ENCODE data around the gene PPFIA1. TPM values are rescaled to one million over a fixed set of nuclear protein-coding genes. Genes with fewer than 3 reads are reported as not detected.

The PPFIA1 gene
- total RNA-seq, 1 experiment from 2014 or later, result 63.4 TPM

- H3K36me3 Mint-ChIP-seq (ENCODE audit: insufficient read depth in 1 of 3, low read depth in 3 of 3), result peaks cover 21 to 34% (median 31%) of the 10 kb centered on the region in 3 experiments
- peaks cover 17% of the 10 kb centered on the region for H3K23me2 ChIP-seq (ENCODE audit: insufficient read length, low read depth, low read length, poor library complexity, severe bottlenecking)
- H2AK5ac ChIP-seq (ENCODE audit: insufficient read length, low read length), result no peak overlapping the region
- no peak overlapping the region for H3T11ph ChIP-seq (ENCODE audit: low read length)
- H3K14ac ChIP-seq (ENCODE audit: insufficient read depth, low read length), result peak overlapping the region; percentile 9; the same call in 1 of the 2 replicates
- peaks cover 24% of the 10 kb centered on the region; the same call in 1 of the 2 replicates for H3K79me2 ChIP-seq (ENCODE audit: insufficient read depth, low read length)
- H2BK5ac ChIP-seq (ENCODE audit: insufficient read length, low read length), result no peak overlapping the region
- H3K79me1 ChIP-seq (ENCODE audit: insufficient read depth, low read depth, low read length, poor library complexity, severe bottlenecking), result peaks cover 2% of the 10 kb centered on the region
- no peaks in the 10 kb centered on the region for H3K27me3 Mint-ChIP-seq (ENCODE audit: low read depth)
- H3K9ac ChIP-seq (ENCODE audit: extremely low read depth, insufficient read length, low read length), result peak overlapping the region; percentile 66
- H3K4me1 Mint-ChIP-seq, result peaks cover 21 to 26% of the 10 kb centered on the region in 2 experiments
- peak; percentile 49 for DNase-seq
- H3K23ac ChIP-seq (ENCODE audit: insufficient read length, low read depth, low read length), result no peak overlapping the region
- H3K27me3 ChIP-seq (ENCODE audit: insufficient read depth, low read length), result no peaks in the 10 kb centered on the region
- H3K9me3 Mint-ChIP-seq, result no peaks in the 10 kb centered on the region
- H3K9me3 ChIP-seq (ENCODE audit: control insufficient read depth, low read depth, low read length), result no peaks in the 10 kb centered on the region
- H3K4me1 ChIP-seq (ENCODE audit: insufficient read depth, low read length), result no peaks in the 10 kb centered on the region
- no peak for TF ChIP-seq CTCF (conservative IDR thresholded peaks at IDR 0.05)
- peak overlapping the region; percentile 52 for H3K18ac ChIP-seq (ENCODE audit: insufficient read length, low read depth, low read length)
- no peak overlapping the region for H3K4ac ChIP-seq (ENCODE audit: low read depth, low read length)
- no peak overlapping the region for H2BK15ac ChIP-seq (ENCODE audit: low read depth, low read length)
- H3K4me2 ChIP-seq (ENCODE audit: insufficient read depth, insufficient read length, low read length), result peak overlapping the region; percentile 71
- H4K91ac ChIP-seq (ENCODE audit: insufficient read length, low read depth, low read length), result no peak overlapping the region
- H2AFZ ChIP-seq (ENCODE audit: low read length), result no peak overlapping the region
- H2BK20ac ChIP-seq (ENCODE audit: low read depth, low read length, poor library complexity, severe bottlenecking), result no peak overlapping the region
- WGBS (ENCODE audit: extremely low coverage, insufficient read length, low lambda C conversion rate), result no CpG with 5 or more reads among the region's 18 CpGs
- H3K27ac Mint-ChIP-seq, result peak overlapping the region; percentile 8 to 91 (median 65); a peak in 4 of 7 replicates
- H3K4me3 Mint-ChIP-seq, result peak overlapping the region; percentile 86 to 97
- H3K56ac ChIP-seq (ENCODE audit: insufficient read length, low read depth, low read length), result no peak overlapping the region
- no peaks in the 10 kb centered on the region for H4K20me1 ChIP-seq (ENCODE audit: control insufficient read depth, insufficient read depth, insufficient read length)
- H4K5ac ChIP-seq (ENCODE audit: insufficient read length, low read depth, low read length), result no peak overlapping the region
- H4K8ac ChIP-seq (replicated peaks; ENCODE audit: insufficient read length, low read depth, low read length), result no peak overlapping the region
- H3K27ac ChIP-seq (ENCODE audit: insufficient read length, low read depth, low read length), result no peak overlapping the region
- no peak overlapping the region for H2BK120ac ChIP-seq (ENCODE audit: low read depth, low read length, poor library complexity, severe bottlenecking)
- no peak overlapping the region for H2BK12ac ChIP-seq (ENCODE audit: insufficient read length, low read depth, low read length)
Measured at GRCh38 chr11:70397336-70397982, 127.0 kb downstream of the PPFIA1 start.

Measured in H9 (cell line).